Testis (tissue), 2 donors: ENCODE results near the gene FBXO46.

ENCODE experiments used
- CTCF ChIP-seq, 3 experiments: fragments of 450-650 bp in 2 of 3; fragments of 200-600 bp in 1 of 3; sonication (generic) in 1 of 3; IDR thresholded peaks; one replicate each; pipeline ENCODE4 v1.5.1; 2016 to 2019; ENCODE audit warnings: antibody characterized with exemption in 3 of 3, mild to moderate bottlenecking in 2 of 3, moderate library complexity in 1 of 3
- POLR2A ChIP-seq: fragments of 450-650 bp; IDR thresholded peaks from one replicate; pipeline ENCODE4 v1.6.1; 2017; ENCODE audit warnings: antibody characterized with exemption, mild to moderate bottlenecking, moderate library complexity

DNA sequence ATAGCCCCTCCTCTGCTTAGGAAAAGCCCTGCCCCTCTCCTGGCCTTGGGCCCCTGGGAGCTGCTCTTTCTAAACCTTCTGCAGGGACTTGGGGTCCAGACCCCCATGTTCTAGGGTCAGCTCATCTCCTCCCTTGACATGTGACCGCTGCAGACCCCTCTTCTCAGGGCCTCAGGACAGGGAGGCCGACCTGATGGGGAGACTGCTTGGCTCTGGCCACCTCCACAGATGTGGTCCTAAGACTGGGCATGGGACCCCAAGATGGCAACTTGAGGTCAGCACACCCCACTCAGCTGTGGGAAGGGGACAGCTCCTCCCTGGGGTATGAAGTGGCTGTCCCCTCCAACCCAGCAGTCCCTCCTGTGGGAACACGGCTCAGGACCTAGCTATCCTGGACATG lies 42.2 kb upstream of the FBXO46 start:
- TF ChIP-seq CTCF (IDR thresholded peaks at IDR 0.05) (no peak), POLR2A (no peak)
